ENCODE measurements around the gene PER3.

The PER3 gene

GRCh38 chr1:7871136-7871535 lies 87.0 kb downstream of the PER3 start:
- no peak for DNase-seq (ENCODE audit: low read depth in 2 of 2)

DNA sequence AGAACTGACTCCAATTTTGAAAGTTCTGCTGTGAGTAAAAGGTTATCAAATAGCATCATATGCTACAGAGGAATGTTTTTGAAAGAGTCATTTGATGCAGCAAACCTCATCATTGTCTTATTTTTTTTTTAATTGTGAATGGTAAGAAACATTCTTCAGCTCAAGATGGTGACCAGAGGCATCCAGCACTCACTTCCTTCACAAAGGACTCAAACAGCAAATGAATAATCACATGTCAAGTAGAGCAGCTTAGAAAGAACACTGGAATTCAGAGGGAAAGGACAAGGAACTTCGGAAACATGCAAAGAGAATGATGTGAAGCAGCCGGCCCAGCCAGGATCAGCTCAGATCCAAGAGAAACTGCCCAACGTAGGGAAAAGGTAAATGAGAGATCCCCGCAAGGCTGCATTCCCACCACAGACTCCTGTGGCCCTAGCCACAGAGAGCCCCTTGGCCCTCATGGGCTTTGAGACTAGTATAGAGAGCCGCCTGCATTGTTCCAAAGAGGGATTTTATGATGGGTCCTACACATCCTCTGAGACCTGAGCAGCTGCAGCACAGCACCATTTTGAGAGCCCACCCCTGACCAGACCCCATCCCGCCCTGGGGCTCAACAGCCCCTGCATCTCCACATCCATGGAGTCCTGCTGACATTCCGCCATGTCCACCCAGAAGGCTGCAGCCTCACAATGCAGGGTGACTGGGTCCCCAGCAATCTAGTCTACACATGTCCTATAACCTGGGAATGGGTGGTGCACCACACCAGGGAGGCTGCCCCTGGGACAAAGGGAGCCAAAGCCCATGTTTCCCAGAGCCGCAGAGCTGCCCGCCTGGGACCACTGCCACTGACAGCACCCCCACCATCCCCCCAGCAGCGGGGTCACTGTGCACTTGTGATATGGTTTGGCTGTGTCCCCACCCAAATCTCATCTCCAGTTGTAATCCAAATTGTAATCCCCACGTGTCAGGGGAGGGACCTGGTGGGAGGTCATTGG lies 90.0 kb downstream of the PER3 start:
- no peak for DNase-seq (ENCODE audit: low read depth in 2 of 2)

GRCh38 chr1:7878027-7878426 lies 93.9 kb downstream of the PER3 start:
- DNase-seq (ENCODE audit: low read depth in 2 of 2) = no peak

DNA sequence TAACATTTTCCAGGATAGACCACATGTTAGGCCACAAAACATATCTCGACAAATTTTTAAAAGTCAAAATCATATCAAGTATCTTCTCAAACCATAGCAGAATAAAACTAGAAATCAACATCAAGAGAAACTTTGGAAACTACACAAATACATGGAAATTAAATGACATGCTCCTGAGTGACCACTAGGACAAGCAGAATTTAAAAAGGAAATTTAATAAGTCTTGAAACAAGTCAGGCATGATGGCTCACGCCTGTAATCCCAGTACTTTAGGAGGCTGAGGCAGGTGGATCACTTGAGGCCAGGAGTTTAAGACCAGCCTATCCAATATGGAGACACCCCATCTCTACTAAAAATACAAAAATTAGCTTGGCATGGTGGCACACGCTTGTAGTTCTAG lies 95.1 kb downstream of the PER3 start:
- DNase-seq (ENCODE audit: low read depth in 2 of 2) = no peak

DNA sequence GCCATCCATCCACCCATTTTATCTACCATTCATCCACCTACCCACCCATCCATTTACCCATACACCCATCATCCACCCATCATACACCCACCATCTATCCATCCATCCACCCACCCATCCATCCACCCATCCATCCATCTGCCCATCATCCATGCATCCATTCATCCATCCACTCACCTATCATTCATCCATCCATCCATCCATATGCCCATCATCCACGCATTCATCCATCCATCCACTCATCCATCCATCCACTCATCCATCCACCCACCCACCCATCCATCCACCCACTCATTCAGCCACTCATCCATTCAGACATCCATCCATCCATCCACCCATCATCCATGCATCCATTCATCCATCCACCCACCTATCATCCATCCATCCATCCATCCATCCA lies 100.7 kb downstream of the PER3 start:
- no peak for DNase-seq (ENCODE audit: low read depth in 2 of 2)

DNA sequence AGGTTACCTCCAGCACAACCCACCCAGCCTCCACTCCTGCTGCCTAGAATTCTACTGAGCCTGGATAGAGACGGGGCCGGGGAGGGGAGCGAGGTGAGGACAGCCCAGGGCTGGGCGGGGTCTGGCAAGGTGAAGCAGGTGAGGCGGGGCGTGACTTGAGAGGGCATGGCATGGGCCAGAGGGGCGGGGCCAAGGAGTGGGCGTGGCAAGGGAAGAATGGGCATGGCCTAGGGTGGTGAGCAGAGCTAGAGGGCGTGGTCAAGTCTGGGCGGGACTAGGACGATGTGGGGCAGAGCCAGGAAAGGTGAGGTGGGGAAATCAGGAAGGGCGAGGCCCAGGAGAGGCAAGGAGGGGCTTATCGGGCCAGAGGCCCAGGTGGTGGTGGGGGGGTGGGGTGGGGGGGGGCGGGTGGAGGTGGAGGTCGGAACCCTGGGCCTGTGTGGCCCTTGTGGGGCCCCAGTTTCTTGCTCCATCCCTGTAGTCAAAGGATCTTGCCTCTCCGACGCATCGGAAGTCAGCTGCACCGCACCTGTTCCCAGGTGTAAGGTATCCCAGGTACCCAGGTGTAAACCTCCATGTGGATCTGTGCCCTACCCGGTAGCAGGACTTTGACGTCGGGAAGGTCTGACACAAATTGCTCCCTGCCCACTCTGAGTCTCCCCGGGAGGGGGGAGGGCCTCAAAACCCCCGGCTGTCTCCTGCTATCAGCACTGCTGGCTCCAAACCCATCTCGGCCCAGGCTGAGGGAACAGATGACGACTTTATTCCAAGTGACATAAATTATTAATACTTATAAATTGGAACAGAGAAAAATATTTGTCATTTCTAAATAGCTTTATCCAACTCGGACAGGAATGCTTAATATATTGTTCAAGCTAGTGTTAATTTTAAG lies 101.7 kb downstream of the PER3 start:
- no peak for DNase-seq (ENCODE audit: low read depth in 2 of 2)

DNA sequence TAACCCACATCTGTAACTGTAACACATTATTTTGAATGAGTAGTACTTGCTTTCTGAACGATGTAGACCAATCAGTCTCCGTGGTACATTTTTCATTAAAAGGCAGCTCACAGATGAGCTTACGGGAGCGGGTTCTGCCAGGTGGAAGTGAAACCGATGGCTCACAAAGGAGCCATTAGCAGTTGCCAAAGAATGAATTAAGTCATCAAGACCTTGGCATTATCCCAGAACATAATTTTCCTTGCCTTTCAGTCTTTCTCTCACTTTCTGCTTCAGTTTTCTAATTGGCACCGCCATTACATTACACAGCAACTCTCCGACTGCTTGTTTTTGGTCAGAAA lies 102.3 kb downstream of the PER3 start:
- no peak for DNase-seq (ENCODE audit: low read depth in 2 of 2)

- DNase-seq (ENCODE audit: low read depth in 2 of 2) = no peak
These were observed 104.4 kb downstream of the PER3 start for GRCh38 chr1:7888248-7889081.

- DNase-seq (ENCODE audit: low read depth in 2 of 2) = no peak
These were observed 106.8 kb downstream of the PER3 start for GRCh38 chr1:7890853-7891252.

DNA sequence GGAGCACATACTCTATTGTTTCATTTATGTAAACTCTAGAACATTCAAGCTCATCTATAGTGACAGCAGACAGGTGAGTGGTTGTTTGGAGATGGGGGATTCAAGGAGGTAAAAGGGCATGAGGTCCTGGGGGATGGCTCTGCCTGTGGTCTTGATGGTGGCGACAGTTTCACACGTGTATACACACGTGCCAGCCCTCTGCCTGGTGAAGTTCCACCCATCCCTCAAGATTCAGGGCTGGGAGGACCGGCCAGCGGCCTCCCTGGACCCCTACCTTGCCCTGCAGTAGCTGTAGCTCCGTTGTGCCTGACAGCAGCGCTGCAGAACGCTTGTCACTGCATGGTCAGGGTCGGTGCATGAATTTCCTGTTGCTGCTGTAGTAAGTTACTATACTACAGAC lies 107.7 kb downstream of the PER3 start:
- no peak for DNase-seq (ENCODE audit: low read depth in 2 of 2)

DNA sequence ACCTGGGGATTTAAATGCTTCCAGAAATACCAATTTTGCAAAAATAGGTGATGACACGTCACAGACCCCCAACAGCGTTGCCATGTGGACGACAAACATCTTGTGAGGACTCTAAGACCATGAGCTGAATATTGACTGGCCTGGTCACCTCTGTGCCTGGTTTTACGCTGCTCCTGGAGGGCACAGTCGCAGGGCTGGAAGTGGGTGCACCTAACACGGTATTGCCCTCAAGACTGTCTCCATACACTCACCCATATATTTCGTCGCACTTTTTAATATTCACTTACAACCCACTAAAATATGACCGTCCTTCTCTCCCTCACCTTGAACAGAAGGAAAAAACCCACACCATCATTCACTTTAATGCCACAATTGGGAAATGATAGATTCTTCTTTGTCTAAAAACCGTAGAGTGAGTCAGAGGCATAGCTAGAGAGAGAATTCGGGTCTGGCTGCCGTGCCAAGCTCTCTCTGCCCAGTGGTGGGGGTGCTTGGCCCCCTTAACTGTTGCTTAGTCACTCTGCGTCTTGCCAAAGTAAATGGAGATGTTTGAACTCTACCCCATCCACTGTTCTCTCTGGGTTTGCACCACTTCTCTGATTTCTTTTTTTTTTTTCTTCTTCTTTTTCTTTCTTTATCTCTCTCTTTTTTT lies 109.6 kb downstream of the PER3 start:
- no peak for DNase-seq (ENCODE audit: low read depth in 2 of 2)

Measured in stimulated activated CD8-positive, alpha-beta memory T cell treated with anti-CD3 and anti-CD28 coated beads, Interleukin-15, amount 100 ng/mL, for 4 hours (primary cell).